GM12875 (cell line): ENCODE measurements around the gene GIPR.

Source experiments
- H3K4me3 ChIP-seq: one replicate; pipeline ENCODE4 v1.5.1; 2011; ENCODE audit warnings: low read depth, low read length, control low read depth
- TF ChIP-seq, protein P1 (sequence below): IDR thresholded peaks from 2 replicates; pipeline ENCODE4 v1.5.1; 2011; ENCODE audit warnings: low read depth, mild to moderate bottlenecking, control low read depth, inconsistent platforms, low read length, moderate library complexity, borderline replicate concordance; ENCODE audit not compliant: insufficient read depth

GIPR gene

DNA sequence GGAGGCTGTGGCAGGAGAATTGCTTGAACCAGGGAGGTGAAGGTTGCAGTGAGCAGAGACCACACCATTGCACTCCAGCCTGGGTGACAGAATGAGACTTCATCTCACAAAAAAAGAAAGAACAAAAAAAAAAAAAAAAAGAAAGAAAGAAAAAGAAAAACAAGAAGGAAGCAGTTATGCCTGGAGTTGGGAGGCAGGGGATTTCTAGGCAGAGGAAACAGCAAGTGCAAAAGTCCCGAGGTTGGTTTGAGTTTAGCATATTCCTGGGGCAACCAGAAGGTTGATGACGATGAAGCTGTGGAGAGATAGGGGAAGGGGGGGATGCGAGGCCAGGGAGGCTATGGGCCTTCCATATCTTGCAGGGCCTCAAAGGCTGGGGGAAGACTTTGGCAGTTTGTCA lies 17.3 kb upstream of the GIPR start:
- H3K4me3 ChIP-seq = no peak overlapping the region
- TF ChIP-seq, protein P1, sequence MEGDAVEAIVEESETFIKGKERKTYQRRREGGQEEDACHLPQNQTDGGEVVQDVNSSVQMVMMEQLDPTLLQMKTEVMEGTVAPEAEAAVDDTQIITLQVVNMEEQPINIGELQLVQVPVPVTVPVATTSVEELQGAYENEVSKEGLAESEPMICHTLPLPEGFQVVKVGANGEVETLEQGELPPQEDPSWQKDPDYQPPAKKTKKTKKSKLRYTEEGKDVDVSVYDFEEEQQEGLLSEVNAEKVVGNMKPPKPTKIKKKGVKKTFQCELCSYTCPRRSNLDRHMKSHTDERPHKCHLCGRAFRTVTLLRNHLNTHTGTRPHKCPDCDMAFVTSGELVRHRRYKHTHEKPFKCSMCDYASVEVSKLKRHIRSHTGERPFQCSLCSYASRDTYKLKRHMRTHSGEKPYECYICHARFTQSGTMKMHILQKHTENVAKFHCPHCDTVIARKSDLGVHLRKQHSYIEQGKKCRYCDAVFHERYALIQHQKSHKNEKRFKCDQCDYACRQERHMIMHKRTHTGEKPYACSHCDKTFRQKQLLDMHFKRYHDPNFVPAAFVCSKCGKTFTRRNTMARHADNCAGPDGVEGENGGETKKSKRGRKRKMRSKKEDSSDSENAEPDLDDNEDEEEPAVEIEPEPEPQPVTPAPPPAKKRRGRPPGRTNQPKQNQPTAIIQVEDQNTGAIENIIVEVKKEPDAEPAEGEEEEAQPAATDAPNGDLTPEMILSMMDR = no peak

DNA sequence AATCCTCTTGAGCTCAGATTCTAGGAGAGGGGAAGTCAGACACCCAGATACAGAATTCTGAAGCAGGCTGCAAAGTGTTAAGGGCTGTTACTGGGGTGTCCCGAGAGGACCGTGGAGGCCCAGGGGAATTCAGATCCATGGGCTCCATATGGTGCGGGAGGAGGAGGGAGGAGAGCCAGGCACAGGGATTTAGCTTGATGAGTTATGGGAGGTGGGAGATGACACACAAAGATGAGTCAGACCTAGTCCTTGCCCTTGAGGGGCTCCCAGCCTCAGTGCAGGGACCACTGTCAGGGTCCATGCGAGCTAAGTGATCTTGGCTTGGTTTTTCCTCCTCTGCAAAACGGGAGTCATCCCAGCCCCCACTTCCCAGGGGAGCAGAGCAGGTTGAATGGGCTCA lies 14.4 kb upstream of the GIPR start:
- TF ChIP-seq, protein P1 = no peak
- H3K4me3 ChIP-seq = no peak overlapping the region

DNA sequence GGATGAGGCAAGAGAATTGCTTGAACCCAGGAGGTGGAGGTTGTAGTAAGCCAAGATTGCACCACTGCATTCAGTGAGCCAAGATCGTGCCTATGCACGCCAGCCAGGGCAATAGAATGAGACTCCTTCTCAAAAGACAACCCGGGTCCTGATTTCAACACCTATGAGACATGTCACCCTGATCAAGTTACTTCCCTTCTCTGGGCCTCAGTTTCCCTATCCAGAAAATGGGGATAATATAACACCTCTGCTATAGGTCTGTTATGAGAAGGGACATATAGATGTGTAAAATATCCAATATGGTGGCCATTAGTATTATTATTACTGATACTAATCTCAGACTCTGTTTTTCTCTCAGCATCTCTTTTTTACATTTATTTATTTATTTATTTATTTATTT lies 12.9 kb upstream of the GIPR start:
- no peak overlapping the region for H3K4me3 ChIP-seq
- TF ChIP-seq, protein P1 = no peak

DNA sequence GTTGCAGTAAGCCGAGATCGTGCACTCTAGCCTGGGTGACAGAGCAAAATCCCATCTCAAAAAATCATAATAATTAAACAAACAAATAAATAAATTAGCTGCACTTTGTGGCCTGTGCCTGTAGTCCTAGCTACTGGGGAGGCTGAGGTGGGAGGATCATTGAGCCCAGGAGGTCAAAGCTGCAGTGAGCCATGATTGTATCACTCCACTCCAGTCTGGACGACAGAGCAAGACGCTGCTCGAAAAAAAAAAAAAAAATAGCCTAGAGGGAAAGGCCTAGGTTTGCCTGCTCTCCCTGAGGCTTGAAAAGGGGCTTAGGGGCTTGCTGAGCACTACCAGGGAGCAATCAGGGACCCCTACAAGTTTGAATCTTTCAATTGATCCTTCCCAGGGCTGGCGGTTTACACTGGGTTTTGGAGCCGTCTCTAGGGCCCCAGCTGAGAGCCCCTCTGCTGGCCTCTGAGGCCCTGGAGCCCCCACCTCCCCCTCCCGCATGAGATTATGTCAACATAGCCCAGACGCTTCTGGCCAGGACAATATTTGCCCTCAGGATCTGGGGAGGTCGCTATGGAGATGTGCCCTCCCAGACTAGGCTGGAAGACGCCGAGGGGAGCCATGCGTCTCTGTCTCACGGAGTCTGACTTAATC lies 10.4 kb upstream of the GIPR start:
- TF ChIP-seq, protein P1 = no peak
- no peak overlapping the region for H3K4me3 ChIP-seq

DNA sequence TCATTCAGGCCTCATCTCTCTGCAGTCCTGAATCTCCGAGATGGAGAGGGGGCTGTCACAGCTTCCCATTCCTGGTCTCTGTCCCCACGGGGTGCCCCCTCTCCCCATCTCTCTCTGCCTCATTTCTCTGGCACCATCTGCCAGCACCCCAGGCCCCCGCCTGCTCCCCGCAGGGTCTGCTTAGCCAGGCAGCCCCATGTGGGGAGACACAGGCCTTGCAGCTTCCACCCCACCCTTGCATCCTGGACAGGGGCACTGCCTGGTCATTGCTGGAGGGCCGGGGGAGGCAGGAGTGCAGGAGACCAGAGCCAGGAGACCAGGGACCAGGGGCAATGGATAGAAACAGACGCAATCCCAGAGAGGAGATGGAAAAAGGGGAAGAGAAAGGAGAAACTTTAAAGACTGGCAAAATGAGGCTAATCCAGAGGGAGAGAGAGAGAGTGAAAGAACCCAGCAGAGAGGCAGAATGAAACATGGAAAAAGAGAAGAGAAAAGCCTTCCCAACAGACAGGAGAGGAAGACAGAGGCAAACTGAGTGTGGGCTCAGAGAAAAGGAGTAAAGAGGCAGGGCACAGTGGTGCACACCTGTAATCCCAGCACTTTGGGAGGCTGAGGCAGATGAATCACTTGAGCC lies 8.8 kb upstream of the GIPR start:
- no peak overlapping the region for H3K4me3 ChIP-seq
- TF ChIP-seq, protein P1 = no peak

DNA sequence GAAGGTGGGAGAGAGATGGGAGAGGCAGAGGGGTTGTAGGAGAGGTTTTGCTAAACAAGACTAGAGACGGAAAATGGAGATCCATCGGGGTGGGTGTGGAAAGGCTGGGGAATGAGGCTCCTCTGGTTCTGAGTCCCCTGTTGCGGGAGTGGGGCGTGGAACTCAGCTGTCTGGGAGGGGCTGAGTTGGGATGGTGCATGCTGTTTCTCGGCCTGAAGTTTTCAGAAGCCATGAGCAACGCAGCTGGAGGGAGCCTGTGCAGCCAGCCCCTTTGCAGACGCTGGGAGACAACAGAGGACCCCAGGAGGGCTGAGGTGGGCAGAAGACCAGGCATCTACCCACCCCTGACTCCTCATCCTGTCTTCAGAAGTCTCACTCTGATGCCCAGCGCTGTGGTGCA lies 7.4 kb upstream of the GIPR start:
- TF ChIP-seq, protein P1 = no peak
- no peak overlapping the region for H3K4me3 ChIP-seq

DNA sequence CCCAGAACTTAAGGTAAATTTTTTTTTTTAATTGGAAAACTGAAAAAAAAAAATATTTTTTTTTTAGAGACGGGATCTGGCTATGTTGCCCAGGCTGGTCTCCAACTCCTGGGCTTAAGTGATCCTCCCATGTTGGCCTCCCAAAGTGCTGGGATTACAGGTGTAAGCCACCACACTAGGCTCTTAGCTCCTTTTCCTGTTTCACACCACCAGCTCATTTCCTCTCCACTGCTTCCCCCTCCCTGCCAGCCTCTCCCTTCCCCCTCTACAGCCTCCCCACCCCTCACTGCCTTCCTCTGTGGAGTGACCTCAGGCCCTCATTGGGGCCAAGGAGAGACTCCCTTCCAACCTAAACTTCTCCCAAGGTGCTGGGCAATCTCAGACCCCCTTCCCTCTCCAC lies 4.2 kb upstream of the GIPR start:
- TF ChIP-seq, protein P1 = no peak

More for the DNA sequence above, 4.2 kb upstream of the GIPR start:
- no peak overlapping the region for H3K4me3 ChIP-seq
